K562 (cell line): ENCODE data around the gene ROMO1. TPM values are rescaled to one million over a fixed set of nuclear protein-coding genes. Genes with fewer than 3 reads are reported as not detected.

Source experiments
- ATAC-seq: fragments of 200-7000 bp; cut with Tn5 transposase; 3 replicates; pipeline ENCODE4 v1.9.1; 2020; ENCODE audit warnings: moderate library complexity
- BruUV-seq: library from RNA; stranded (reverse); fragments of 400-500 nt; replicated peaks from 2 replicates; lab custom pipeline; 2021; lab: Mats Ljungman, UMichigan
- CTCF ChIA-PET: fragments of 300-600 bp; formaldehyde crosslinking; extraction: SDS; loops from one replicate; lab custom pipeline; 2021; ENCODE audit warnings: low intra/inter-chr PET ratio; lab: Yijun Ruan, JAX
- POLR2A ChIA-PET: fragments of 300-600, 350-650 bp; sonication (Branson Sonifier 250); formaldehyde crosslinking; extraction: SDS; loops from one replicate; lab custom pipeline; 2021; ENCODE audit warnings: antibody characterized with exemption, inconsistent platforms; lab: Yijun Ruan, JAX
- DNase-seq, 4 experiments: peaks; one replicate each; pipeline versions ENCODE4 v3.0.0 to v3.0.0-alpha.2; 2011 to 2018; ENCODE audit warnings: low spot score in 3 of 4, mixed read lengths in 3 of 4; ENCODE audit errors: extremely low read depth in 1 of 4
- FAIRE-seq: peaks from 2 replicates; lab custom pipeline; 2011; peaks lifted over from hg19 to GRCh38; lab: Jason Lieb, UNC
- H2AFZ ChIP-seq: 2 replicates; pipeline ENCODE4 v1.6.0; 2011; ENCODE audit warnings: low read depth, low read length, control low read depth, inconsistent platforms
- H3K27ac ChIP-seq: fragments of 200-600 bp; 3 replicates; pipeline ENCODE4 v1.8.0; 2011; ENCODE audit warnings: low read depth, mild to moderate bottlenecking, control low read depth, inconsistent platforms, low read length, moderate library complexity, mixed read lengths; ENCODE audit errors: extremely low read depth
- H3K27me3 ChIP-seq, 2 experiments: fragments of 300-600 bp in 1 of 2; 2 replicates in 1 of 2; 3 replicates in 1 of 2; pipeline versions ENCODE4 v1.6.0 to v1.8.0; 2011; ENCODE audit warnings: inconsistent platforms in 2 of 2, low read length in 2 of 2, mild to moderate bottlenecking in 1 of 2, mixed read lengths in 1 of 2, moderate library complexity in 1 of 2; ENCODE audit not compliant: control insufficient read depth in 2 of 2, insufficient read depth in 2 of 2
- H3K36me3 ChIP-seq: fragments of 300-600 bp; 3 replicates; pipeline ENCODE4 v1.8.0; 2011; ENCODE audit warnings: mild to moderate bottlenecking, low read length, inconsistent platforms; ENCODE audit not compliant: control insufficient read depth, insufficient read depth
- H3K4me1 ChIP-seq, 2 experiments: fragments of 200-600 bp in 1 of 2; replicated peaks in 1 of 2; 2 replicates in 1 of 2; 3 replicates in 1 of 2; pipeline versions ENCODE4 v1.5.1 to v1.8.0; 2011; ENCODE audit warnings: inconsistent platforms in 2 of 2, low read length in 2 of 2, mild to moderate bottlenecking in 1 of 2, mixed read lengths in 1 of 2, moderate library complexity in 1 of 2; ENCODE audit not compliant: control insufficient read depth in 2 of 2, insufficient read depth in 2 of 2
- H3K4me2 ChIP-seq: 2 replicates; pipeline ENCODE4 v1.6.1; 2011; ENCODE audit warnings: low read length, control low read depth, inconsistent platforms, mixed read lengths; ENCODE audit not compliant: insufficient read depth
- H3K4me3 ChIP-seq: fragments of 200-600 bp; sonication (generic), shearing (Covaris generic); 2 replicates; pipeline ENCODE4 v1.5.1; 2016; ENCODE audit warnings: control low read depth, inconsistent platforms
- H3K79me2 ChIP-seq: fragments of 200-600 bp; 3 replicates; pipeline ENCODE4 v1.8.0; 2011; ENCODE audit warnings: low read length, inconsistent platforms; ENCODE audit not compliant: control insufficient read depth, insufficient read depth
- H3K9ac ChIP-seq, 2 experiments: 2 replicates each; pipeline versions ENCODE4 v1.6.0 to v1.6.1; 2011; ENCODE audit warnings: low read depth in 2 of 2, low read length in 2 of 2, control low read depth in 1 of 2, inconsistent platforms in 1 of 2, mild to moderate bottlenecking in 1 of 2, mixed read lengths in 1 of 2; ENCODE audit not compliant: insufficient read depth in 1 of 2
- H3K9me1 ChIP-seq: one replicate; pipeline ENCODE4 v1.6.0; 2011; ENCODE audit warnings: inconsistent platforms, mild to moderate bottlenecking, low read length, moderate library complexity; ENCODE audit not compliant: control insufficient read depth, insufficient read depth
- H3K9me3 ChIP-seq: replicated peaks from 2 replicates; pipeline ENCODE4 v1.5.1; 2011; ENCODE audit warnings: low read depth, low read length, inconsistent platforms; ENCODE audit not compliant: control insufficient read depth, insufficient read depth
- H4K20me1 ChIP-seq: replicated peaks from 2 replicates; pipeline ENCODE4 v1.6.1; 2011; ENCODE audit warnings: low read length, inconsistent platforms, mixed read lengths; ENCODE audit not compliant: control insufficient read depth, insufficient read depth
- ARID4B ChIP-seq: sonication (generic); formaldehyde crosslinking; IDR thresholded peaks from 2 replicates; pipeline ENCODE4 v1.8.0; 2022; ENCODE audit warnings: mild to moderate bottlenecking, missing genetic modification reagents
- IFI16 ChIP-seq: fragments of 250-450 bp; sonication (Bioruptor Pico); IDR thresholded peaks from 2 replicates; pipeline ENCODE4 v2.1.2; 2022; ENCODE audit warnings: mild to moderate bottlenecking, inconsistent platforms
- NR4A1 ChIP-seq, 2 experiments: fragments of 250-450 bp in 1 of 2; fragments of 450-650 bp in 1 of 2; sonication (Bioruptor Pico) in 1 of 2; IDR thresholded peaks; 2 replicates each; pipeline versions ENCODE4 v1.4.0 to v1.6.1; 2016 to 2020; ENCODE audit warnings: mild to moderate bottlenecking in 2 of 2, missing compliant biosample characterization in 1 of 2, missing genetic modification characterization in 1 of 2, moderate library complexity in 1 of 2
- SUPT5H ChIP-seq: fragments of 450-650 bp; IDR thresholded peaks from 2 replicates; pipeline ENCODE4 v1.6.1; 2016
- THRA ChIP-seq: fragments of 450-650 bp; IDR thresholded peaks from 2 replicates; pipeline ENCODE4 v1.6.1; 2017; ENCODE audit warnings: mild to moderate bottlenecking, moderate library complexity
- ZNF77 ChIP-seq: fragments of 250-450 bp; sonication (Bioruptor Pico); IDR thresholded peaks from 2 replicates; pipeline ENCODE4 v1.5.0; 2020
- ZNF785 ChIP-seq: fragments of 250-450 bp; sonication (Bioruptor Pico); IDR thresholded peaks from 2 replicates; pipeline ENCODE4 v1.4.0; 2020; ENCODE audit warnings: mild to moderate bottlenecking
- WGBS: fragments of 100-300 bp; shearing (Covaris generic); methylation state at CpG from one replicate; pipeline ENCODE4 v1.1.6; 2016; ENCODE audit warnings: low coverage, mixed read lengths; ENCODE audit not compliant: insufficient coverage; ENCODE audit errors: missing lambda C conversion rate; 5-methylcytosine and 5-hydroxymethylcytosine counted together
- in situ Hi-C: fragments of 300-500 bp; cut with MboI; formaldehyde crosslinking; loops from 4 replicates; pipeline ENCODE4 v1.15.0; 2018; ENCODE audit warnings: inconsistent platforms, mixed read lengths
- intact Hi-C: fragments of 100-400 bp; cut with micrococcal nuclease; formaldehyde crosslinking; loops from 2 replicates; pipeline ENCODE4 v1.14.2; 2022
- polyA plus RNA-seq, 8 experiments: library from polyadenylated mRNA; depleted of rRNA in 4 of 8; stranded (reverse) in 5 of 8; unstranded in 3 of 8; fragments of >200 nt; fragmentation: Nextera tagmentation in 2 of 8; fragmentation: Illumina TruSeq in 1 of 8; extraction: Ambion mirVana in 2 of 8; extraction: Trizol in 1 of 8; gene quantifications; 2 replicates each; pipeline versions ENCODE4 v1.2.1 to v1.2.3, GENCODE V29; 2011 to 2014; ENCODE audit warnings: inconsistent platforms in 1 of 8, missing spikeins in 1 of 8
- total RNA-seq, 7 experiments: library from RNA; depleted of rRNA in 6 of 7; stranded (reverse); fragments of >200 nt in 6 of 7; fragmentation: Illumina TruSeq in 2 of 7; extraction: Trizol in 2 of 7; gene quantifications; 2 replicates each; pipeline versions ENCODE4 v1.2.1 to v1.2.3, GENCODE V29; 2011 to 2021; ENCODE audit warnings: low replicate concordance in 1 of 7
- TF ChIP-seq, protein P1 (sequence below): fragments of 450-650 bp; IDR thresholded peaks from 2 replicates; pipeline ENCODE4 v1.6.1; 2017; ENCODE audit warnings: antibody characterized with exemption

ROMO1 gene
- total and polyA plus RNA-seq, 9 of the 15 experiments (the other 6 are each of a cell fraction or from before 2014, with no cell fraction given): 31.8 to 741 (median 226) TPM

GRCh38 chr20:35718972-35719635, 19.9 kb downstream of the ROMO1 start:
- FAIRE-seq: no peak
- BruUV-seq: no TSS peak
- Histone ChIP-seq H3K79me2 (peaks cover 76% of the 10 kb centered on the region), H3K27me3 (no peaks in the 10 kb centered on the region), H3K4me1 (no peaks in the 10 kb centered on the region), H3K9me3 (no peaks in the 10 kb centered on the region), H3K27ac (no peak overlapping the region), H3K4me2 (no peak overlapping the region), H3K9me1 (no peaks in the 10 kb centered on the region), H2AFZ (no peak overlapping the region), H3K9ac (no peak overlapping the region), H3K4me3 (no peak overlapping the region), H3K36me3 (peaks cover 98% of the 10 kb centered on the region), H4K20me1 (peaks cover 20% of the 10 kb centered on the region)
- no peak for ATAC-seq
- intact Hi-C loops: no loop called here
- in situ Hi-C loops: no loop called here
- WGBS: 95% methylated on average over 11 of the region's 12 CpGs
- CTCF ChIA-PET: no interaction called here
- TF ChIP-seq, protein P1, sequence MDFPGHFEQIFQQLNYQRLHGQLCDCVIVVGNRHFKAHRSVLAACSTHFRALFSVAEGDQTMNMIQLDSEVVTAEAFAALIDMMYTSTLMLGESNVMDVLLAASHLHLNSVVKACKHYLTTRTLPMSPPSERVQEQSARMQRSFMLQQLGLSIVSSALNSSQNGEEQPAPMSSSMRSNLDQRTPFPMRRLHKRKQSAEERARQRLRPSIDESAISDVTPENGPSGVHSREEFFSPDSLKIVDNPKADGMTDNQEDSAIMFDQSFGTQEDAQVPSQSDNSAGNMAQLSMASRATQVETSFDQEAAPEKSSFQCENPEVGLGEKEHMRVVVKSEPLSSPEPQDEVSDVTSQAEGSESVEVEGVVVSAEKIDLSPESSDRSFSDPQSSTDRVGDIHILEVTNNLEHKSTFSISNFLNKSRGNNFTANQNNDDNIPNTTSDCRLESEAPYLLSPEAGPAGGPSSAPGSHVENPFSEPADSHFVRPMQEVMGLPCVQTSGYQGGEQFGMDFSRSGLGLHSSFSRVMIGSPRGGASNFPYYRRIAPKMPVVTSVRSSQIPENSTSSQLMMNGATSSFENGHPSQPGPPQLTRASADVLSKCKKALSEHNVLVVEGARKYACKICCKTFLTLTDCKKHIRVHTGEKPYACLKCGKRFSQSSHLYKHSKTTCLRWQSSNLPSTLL: no peak
- TF ChIP-seq IFI16 (no peak), ZNF785 (no peak), THRA (no peak), NR4A1 (CRISPR knock-in tag; IDR thresholded peaks at IDR 0.05) (no peak), NR4A1 (tag; IDR thresholded peaks at IDR 0.05) (no peak), SUPT5H (peak; percentile 29; the same call in 1 of the 2 replicates), ZNF77 (CRISPR knock-in tag) (no peak), ARID4B (CRISPR knock-in tag) (no peak)
- DNase-seq: no peak
- POLR2A ChIA-PET: interaction anchor here (0.6 to 7.2 kb wide), 10 partner anchors 11 to 177 kb away, joined by 3 to 102 read pairs (median 4); partner anchors contain the start of genes ERGIC3, NFS1, RBM39 and ROMO1
